Prostate gland (tissue), 2 donors: ENCODE data around the gene IDUA. TPM values are rescaled to one million over a fixed set of nuclear protein-coding genes. Genes with fewer than 3 reads are reported as not detected.
A peak's percentile ranks its signal among the peaks of the same experiment; 100 is the strongest.
"Not testable (repeated sequence)": the region's sequence is repeated elsewhere in the genome, so short reads cannot be mapped to it uniquely, and the experiment has no call there.

Experiments used
- DNase-seq: peaks from one replicate; pipeline ENCODE4 v3.0.0-alpha.2; 2019; ENCODE audit warnings: low spot score
- H3K27ac ChIP-seq, 2 donors: fragments of 200-600 bp; sonication (generic); 2 replicates each; pipeline ENCODE4 v1.5.1; 2017 to 2019
- H3K27me3 ChIP-seq: fragments of 200-600 bp; sonication (generic); replicated peaks from 2 replicates; pipeline ENCODE4 v1.5.1; 2019; ENCODE audit not compliant: insufficient read depth
- H3K36me3 ChIP-seq, 2 donors: fragments of 200-600 bp; sonication (generic); 1 replicate in 1 of 2; 2 replicates in 1 of 2; pipeline versions ENCODE4 v1.5.1 to v1.8.1; 2017 to 2019
- H3K4me1 ChIP-seq: fragments of 200-600 bp; sonication (generic); replicated peaks from 2 replicates; pipeline ENCODE4 v1.5.1; 2019
- H3K4me3 ChIP-seq, 2 donors: fragments of 200-600 bp; sonication (generic); 2 replicates each; pipeline ENCODE4 v1.5.1; 2017 to 2019
- H3K9me3 ChIP-seq: fragments of 200-600 bp; sonication (generic); 2 replicates; pipeline ENCODE4 v1.5.1; 2017
- CTCF ChIP-seq, 4 experiments: fragments of 200-600 bp in 2 of 4; fragments of 450-650 bp in 2 of 4; sonication (generic) in 2 of 4; IDR thresholded peaks; 1 replicate in 3 of 4; 2 replicates in 1 of 4; pipeline ENCODE4 v1.5.1; 2016 to 2019; ENCODE audit warnings: antibody characterized with exemption in 4 of 4, mild to moderate bottlenecking in 2 of 4, moderate library complexity in 2 of 4
- POLR2A ChIP-seq: fragments of 450-650 bp; IDR thresholded peaks from one replicate; pipeline ENCODE4 v1.6.1; 2016; ENCODE audit warnings: antibody characterized with exemption, mild to moderate bottlenecking
- POLR2AphosphoS5 ChIP-seq: sonication (generic); formaldehyde crosslinking; IDR thresholded peaks from one replicate; pipeline ENCODE4 v1.6.1; 2017; ENCODE audit warnings: antibody characterized with exemption
- WGBS: methylation state at CpG from one replicate; pipeline ENCODE4 v1.1.5; 2018; 5-methylcytosine and 5-hydroxymethylcytosine counted together
- intact Hi-C: fragments of 100-400 bp; cut with DNase I; formaldehyde crosslinking; loops from one replicate; pipeline ENCODE4 v1.14.2; 2022
- total RNA-seq, 2 donors: library from RNA; depleted of rRNA; stranded (reverse); fragments of >200 nt; gene quantifications; one replicate each; pipeline ENCODE4 v1.1.0, GENCODE V29; 2016

IDUA gene
- total RNA-seq: 10 to 100 TPM; 53.6 to 56.8 TPM

- Histone ChIP-seq H3K9me3 (no peaks in the 10 kb centered on the region), H3K27ac (peak within 1 kb of the TSS; percentile 57 to 65), H3K27me3 (no peaks in the 10 kb centered on the region), H3K4me3 (peak within 1 kb of the TSS; percentile 49 to 72), H3K4me1 (peaks cover 9% of the 10 kb centered on the region), H3K36me3 (no peaks in the 10 kb centered on the region)
- WGBS: under 1% methylated on average over 57 of the region's 69 CpGs
- TF ChIP-seq POLR2AphosphoS5 (no peak), CTCF (IDR thresholded peaks at IDR 0.05) (peak in 3 of 4 experiments; percentile 20 to 61 (median 38)), POLR2A (peak; percentile 13)
- peak; percentile 74 for DNase-seq
- intact Hi-C loops: no loop called here
Measured at GRCh38 chr4:986879-987623, at the start of gene IDUA. Gene IDUA, plus strand, starts transcription at chr4:987044. Its CDS starts 41 bp downstream, at chr4:987085.

- H3K36me3 ChIP-seq, H3K27ac ChIP-seq, DNase-seq, H3K4me1 ChIP-seq, H3K4me3 ChIP-seq, H3K27me3 ChIP-seq, intact Hi-C loops, H3K9me3 ChIP-seq: not testable (repeated sequence)
- 90% methylated on average over 4 of the region's 4 CpGs for WGBS
Measured at GRCh38 chr4:939508-939907, 47.3 kb upstream of the IDUA start.

- no peaks in the 10 kb centered on the region for H3K9me3 ChIP-seq
- H3K4me1 ChIP-seq: no peaks in the 10 kb centered on the region
- TF ChIP-seq CTCF (IDR thresholded peaks at IDR 0.05): no peak
- no peak for TF ChIP-seq POLR2AphosphoS5
- no peak for TF ChIP-seq POLR2A
- H3K4me3 ChIP-seq: no peak overlapping the region
- H3K36me3 ChIP-seq: no peaks in the 10 kb centered on the region
- no peak overlapping the region for H3K27ac ChIP-seq
- WGBS: 63% methylated on average over 28 of the region's 28 CpGs
- no peak for DNase-seq
- intact Hi-C loops: no loop called here
- no peaks in the 10 kb centered on the region for H3K27me3 ChIP-seq
Measured at GRCh38 chr4:945274-946102, 41.4 kb upstream of the IDUA start.

- H3K4me1 ChIP-seq: no peaks in the 10 kb centered on the region
- WGBS: 73% methylated on average over 9 of the region's 9 CpGs
- intact Hi-C loops: no loop called here
Measured at GRCh38 chr4:946103-946450, 40.8 kb upstream of the IDUA start.

GRCh38 chr4:946517-947471 lies 40.0 kb upstream of the IDUA start:
- Histone ChIP-seq H3K9me3 (no peaks in the 10 kb centered on the region), H3K27me3 (no peaks in the 10 kb centered on the region), H3K36me3 (no peaks in the 10 kb centered on the region), H3K4me3 (no peak overlapping the region), H3K27ac (no peak overlapping the region), H3K4me1 (no peaks in the 10 kb centered on the region)
- no peak for DNase-seq
- WGBS: 45% methylated on average over 62 of the region's 62 CpGs
- TF ChIP-seq POLR2A (no peak), CTCF (IDR thresholded peaks at IDR 0.05) (no peak), POLR2AphosphoS5 (no peak)
- intact Hi-C loops: no loop called here

More at GRCh38 chr4:946103-946450, 40.8 kb upstream of the IDUA start:
- H3K36me3 ChIP-seq: no peaks in the 10 kb centered on the region
- no peaks in the 10 kb centered on the region for H3K9me3 ChIP-seq
- no peak for DNase-seq
- H3K4me3 ChIP-seq: no peak overlapping the region
- no peak overlapping the region for H3K27ac ChIP-seq
- TF ChIP-seq POLR2A: no peak
- H3K27me3 ChIP-seq: no peaks in the 10 kb centered on the region
